ENCODE results near the gene INS.

Gene INS

GRCh38 chr11:2160736-2161259, at the start of gene INS:
INS (minus strand) TSS chr11:2161209; CDS start chr11:2160971, 238 bp downstream.
- DNase-seq (ENCODE audit: low read depth, low spot score) = no peak

- DNase-seq (ENCODE audit: low read depth, low spot score) = no peak
Measured at GRCh38 chr11:2210366-2211112, 49.5 kb upstream of the INS start.

GRCh38 chr11:2209900-2210321, 48.9 kb upstream of the INS start:
- DNase-seq (ENCODE audit: low read depth, low spot score) = no peak

GRCh38 chr11:2209370-2209801, 48.4 kb upstream of the INS start:
- DNase-seq (ENCODE audit: low read depth, low spot score) = no peak

- no peak for DNase-seq (ENCODE audit: low read depth, low spot score)
Measured at GRCh38 chr11:2208691-2209369, 47.8 kb upstream of the INS start.

GRCh38 chr11:2207773-2208621, 47.0 kb upstream of the INS start:
- DNase-seq (ENCODE audit: low read depth, low spot score) = peak; percentile 49

GRCh38 chr11:2207212-2207611, 46.2 kb upstream of the INS start:
- peak; percentile 0 for DNase-seq (ENCODE audit: low read depth, low spot score)

- DNase-seq (ENCODE audit: low read depth, low spot score) = peak; percentile 1
Measured at GRCh38 chr11:2205981-2206690, 45.1 kb upstream of the INS start.

- no peak for DNase-seq (ENCODE audit: low read depth, low spot score)
Measured at GRCh38 chr11:2205214-2205720, 44.3 kb upstream of the INS start.

- peak; percentile 74 for DNase-seq (ENCODE audit: low read depth, low spot score)
Measured at GRCh38 chr11:2204361-2205213, 43.6 kb upstream of the INS start.

GRCh38 chr11:2203440-2204259, 42.6 kb upstream of the INS start:
- DNase-seq (ENCODE audit: low read depth, low spot score) = no peak

- DNase-seq (ENCODE audit: low read depth, low spot score) = no peak
Measured at GRCh38 chr11:2202900-2203439, 42.0 kb upstream of the INS start.

GRCh38 chr11:2202071-2202899, 41.3 kb upstream of the INS start:
- DNase-seq (ENCODE audit: low read depth, low spot score) = peak; percentile 92

GRCh38 chr11:2201542-2201941, 40.5 kb upstream of the INS start:
- no peak for DNase-seq (ENCODE audit: low read depth, low spot score)

- DNase-seq (ENCODE audit: low read depth, low spot score) = no peak
Measured at GRCh38 chr11:2200957-2201519, 40.0 kb upstream of the INS start.

- DNase-seq (ENCODE audit: low read depth, low spot score) = no peak
Measured at GRCh38 chr11:2200536-2200935, 39.5 kb upstream of the INS start.

- DNase-seq (ENCODE audit: low read depth, low spot score) = no peak
Measured at GRCh38 chr11:2199466-2200341, 38.7 kb upstream of the INS start.

Measured in ELF-1 (cell line).